ENCODE data around the gene FHIT. TPM values are rescaled to one million over a fixed set of nuclear protein-coding genes. Genes with fewer than 3 reads are reported as not detected.
"Not testable (repeated sequence)": the region's sequence is repeated elsewhere in the genome, so short reads cannot be mapped to it uniquely, and the experiment has no call there.

The FHIT gene
- total RNA-seq, 1 donor from 2014 or later, result 29.9 TPM

DNA sequence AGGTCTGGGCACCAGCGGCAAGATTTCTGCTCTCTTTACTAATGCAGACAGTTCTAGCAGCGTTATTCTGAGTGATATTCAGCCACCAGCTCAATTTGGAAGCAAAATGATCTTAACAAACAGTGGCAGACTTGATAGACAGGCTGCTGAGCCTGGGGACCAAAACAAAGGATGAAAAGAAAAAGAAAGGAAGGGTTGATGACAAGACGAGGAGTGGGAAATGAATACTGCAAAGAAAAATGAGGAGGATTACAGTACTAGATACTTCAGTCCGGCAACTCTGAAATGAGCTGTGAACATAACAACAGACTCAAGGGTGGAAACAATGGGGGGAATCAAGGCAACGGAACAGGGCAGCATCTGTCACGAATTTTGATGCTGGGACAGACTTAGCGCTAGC lies 28.8 kb downstream of the FHIT start:
- peaks cover under 1% of the 10 kb centered on the region for H3K9me3 Mint-ChIP-seq
- no peak overlapping the region for H3K4me3 Mint-ChIP-seq (ENCODE audit: low read depth)
- DNase-seq (ENCODE audit: low spot score), result no peak
- no peaks in the 10 kb centered on the region for H3K27me3 Mint-ChIP-seq (ENCODE audit: low read depth)
- no peaks in the 10 kb centered on the region for H3K36me3 Mint-ChIP-seq (ENCODE audit: low read depth)
- H3K4me1 Mint-ChIP-seq (ENCODE audit: low read depth), result no peaks in the 10 kb centered on the region
- H3K27ac Mint-ChIP-seq, result no peak overlapping the region
- intact Hi-C loops (cut with micrococcal nuclease), result no loop called here

DNA sequence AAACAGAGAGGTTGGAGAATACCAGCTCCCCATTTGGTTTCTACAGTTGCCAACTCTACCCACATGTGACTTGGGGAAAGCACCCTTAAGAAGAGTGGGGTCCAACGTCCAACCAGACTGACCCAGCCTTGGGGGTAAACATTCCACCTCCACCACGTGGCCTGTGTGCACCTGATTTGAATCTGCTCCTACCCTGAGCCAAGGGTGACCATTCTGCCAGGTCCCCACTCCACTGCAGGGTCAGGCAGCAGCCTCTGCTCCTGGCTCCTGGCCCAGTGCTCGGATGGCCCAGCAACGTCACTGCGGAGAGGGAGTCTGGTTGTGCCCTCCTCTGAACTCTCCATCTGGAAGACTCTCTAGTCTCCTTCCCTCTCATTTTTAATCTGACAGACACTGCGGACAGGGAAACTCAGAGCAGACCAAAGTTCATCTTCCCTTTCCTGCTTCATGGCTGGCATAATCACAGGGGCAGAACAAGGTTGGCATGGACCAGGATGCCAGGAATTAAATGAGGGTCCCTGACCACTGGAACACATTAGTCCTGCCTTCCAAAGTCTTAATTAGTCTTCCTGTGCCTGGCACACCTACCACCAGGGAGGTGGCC lies 29.4 kb downstream of the FHIT start:
- DNase-seq (ENCODE audit: low spot score), result no peak
- intact Hi-C loops (cut with micrococcal nuclease), result no loop called here
- Mint-ChIP-seq H3K27me3 (ENCODE audit: low read depth) (no peaks in the 10 kb centered on the region), H3K4me1 (ENCODE audit: low read depth) (no peaks in the 10 kb centered on the region), H3K9me3 (peaks cover 6% of the 10 kb centered on the region), H3K27ac (no peak overlapping the region), H3K36me3 (ENCODE audit: low read depth) (no peaks in the 10 kb centered on the region), H3K4me3 (ENCODE audit: low read depth) (no peak overlapping the region)

DNA sequence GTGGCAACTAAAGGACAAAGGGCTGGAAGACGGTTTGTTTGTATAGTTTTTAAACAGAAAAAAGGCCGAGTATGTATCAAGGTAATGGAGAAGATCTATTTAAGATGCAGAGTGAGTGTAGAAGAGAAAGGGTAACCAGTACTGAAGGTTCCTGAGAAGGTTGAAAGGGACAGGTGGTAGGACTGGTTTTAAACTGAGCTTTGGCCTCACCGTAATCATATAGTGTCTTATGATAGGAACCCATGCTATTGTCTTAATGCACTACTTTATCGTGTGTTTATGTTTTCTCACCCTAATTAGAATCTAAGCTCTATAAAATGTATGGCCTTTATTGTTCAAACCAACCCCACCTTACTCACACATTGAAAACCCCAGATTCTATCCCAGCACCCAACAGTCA lies 32.7 kb downstream of the FHIT start:
- DNase-seq (ENCODE audit: low spot score), result no peak
- Mint-ChIP-seq H3K27ac (no peak overlapping the region), H3K27me3 (ENCODE audit: low read depth) (no peaks in the 10 kb centered on the region), H3K4me1 (ENCODE audit: low read depth) (no peaks in the 10 kb centered on the region), H3K4me3 (ENCODE audit: low read depth) (no peak overlapping the region), H3K9me3 (peaks cover 6% of the 10 kb centered on the region), H3K36me3 (ENCODE audit: low read depth) (no peaks in the 10 kb centered on the region)
- intact Hi-C loops (cut with micrococcal nuclease), result no loop called here

GRCh38 chr3:61216171-61216570 lies 35.1 kb downstream of the FHIT start:
- H3K9me3 Mint-ChIP-seq, result peaks cover 13% of the 10 kb centered on the region
- DNase-seq (ENCODE audit: low spot score); intact Hi-C loops (cut with micrococcal nuclease); H3K4me3 Mint-ChIP-seq (ENCODE audit: low read depth); H3K27ac Mint-ChIP-seq; H3K36me3 Mint-ChIP-seq (ENCODE audit: low read depth); H3K4me1 Mint-ChIP-seq (ENCODE audit: low read depth); H3K27me3 Mint-ChIP-seq (ENCODE audit: low read depth): not testable (repeated sequence)

- H3K27me3 Mint-ChIP-seq (ENCODE audit: low read depth), result no peaks in the 10 kb centered on the region
- no peak overlapping the region for H3K4me3 Mint-ChIP-seq (ENCODE audit: low read depth)
- intact Hi-C loops (cut with micrococcal nuclease), result no loop called here
- H3K4me1 Mint-ChIP-seq (ENCODE audit: low read depth), result no peaks in the 10 kb centered on the region
- no peak overlapping the region for H3K27ac Mint-ChIP-seq
- DNase-seq (ENCODE audit: low spot score), result no peak
- H3K36me3 Mint-ChIP-seq (ENCODE audit: low read depth), result no peaks in the 10 kb centered on the region
- H3K9me3 Mint-ChIP-seq, result no peaks in the 10 kb centered on the region
These were observed 49.2 kb downstream of the FHIT start for GRCh38 chr3:61202086-61202485.

- Mint-ChIP-seq H3K27ac (no peak overlapping the region), H3K27me3 (ENCODE audit: low read depth) (no peaks in the 10 kb centered on the region), H3K4me3 (ENCODE audit: low read depth) (no peak overlapping the region), H3K36me3 (ENCODE audit: low read depth) (no peaks in the 10 kb centered on the region), H3K4me1 (ENCODE audit: low read depth) (no peaks in the 10 kb centered on the region), H3K9me3 (no peaks in the 10 kb centered on the region)
- no peak for DNase-seq (ENCODE audit: low spot score)
- intact Hi-C loops (cut with micrococcal nuclease), result no loop called here
These were observed 50.2 kb downstream of the FHIT start for GRCh38 chr3:61201071-61201470.

DNA sequence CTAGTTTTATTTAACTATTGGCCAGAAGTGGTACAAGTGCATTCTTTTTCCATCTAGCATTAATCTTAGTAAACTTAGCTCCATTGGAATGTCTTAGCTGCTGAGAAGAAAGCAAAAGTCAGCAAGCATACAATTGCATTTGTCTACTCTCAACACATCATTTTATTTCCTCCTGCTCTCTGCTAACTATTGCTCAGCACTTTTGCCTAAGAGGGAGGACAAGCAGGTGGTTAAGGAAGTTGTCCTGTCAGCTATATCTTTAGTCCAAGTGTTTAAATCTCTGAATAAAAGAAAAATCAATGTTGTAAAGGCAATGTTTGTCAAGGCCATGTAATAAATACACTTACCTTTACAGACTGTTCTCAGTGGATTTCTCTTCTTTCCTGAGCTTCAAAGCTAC lies 51.0 kb downstream of the FHIT start:
- no peaks in the 10 kb centered on the region for H3K36me3 Mint-ChIP-seq (ENCODE audit: low read depth)
- H3K27me3 Mint-ChIP-seq (ENCODE audit: low read depth), result no peaks in the 10 kb centered on the region
- no peak overlapping the region for H3K27ac Mint-ChIP-seq
- intact Hi-C loops (cut with micrococcal nuclease), result no loop called here
- H3K4me3 Mint-ChIP-seq (ENCODE audit: low read depth), result no peak overlapping the region
- H3K9me3 Mint-ChIP-seq, result no peaks in the 10 kb centered on the region
- DNase-seq (ENCODE audit: low spot score), result no peak
- no peaks in the 10 kb centered on the region for H3K4me1 Mint-ChIP-seq (ENCODE audit: low read depth)

DNA sequence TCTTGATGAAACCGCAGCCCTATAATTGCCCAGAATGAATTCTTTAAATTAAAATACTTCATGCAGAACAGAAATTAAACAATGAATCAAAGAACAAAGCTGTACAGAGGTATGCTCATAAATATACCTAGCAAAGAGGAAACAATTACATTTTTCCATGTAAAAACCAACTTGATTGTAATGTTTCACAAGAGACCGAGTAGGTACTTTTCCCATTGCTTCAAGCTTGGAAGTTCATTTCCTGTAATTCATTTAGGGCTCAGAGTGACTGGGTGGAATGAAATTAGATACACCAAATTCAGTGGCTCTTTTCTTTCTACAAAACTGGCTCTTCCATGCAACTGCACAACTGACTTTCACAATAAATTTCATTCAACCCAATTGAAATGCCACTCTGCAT lies 51.4 kb downstream of the FHIT start:
- no peaks in the 10 kb centered on the region for H3K9me3 Mint-ChIP-seq
- H3K36me3 Mint-ChIP-seq (ENCODE audit: low read depth), result no peaks in the 10 kb centered on the region
- H3K4me1 Mint-ChIP-seq (ENCODE audit: low read depth), result no peaks in the 10 kb centered on the region
- no peak for DNase-seq (ENCODE audit: low spot score)
- no peak overlapping the region for H3K27ac Mint-ChIP-seq
- no peak overlapping the region for H3K4me3 Mint-ChIP-seq (ENCODE audit: low read depth)
- H3K27me3 Mint-ChIP-seq (ENCODE audit: low read depth), result no peaks in the 10 kb centered on the region
- intact Hi-C loops (cut with micrococcal nuclease), result no loop called here

GRCh38 chr3:61194892-61195538 lies 56.2 kb downstream of the FHIT start:
- intact Hi-C loops (cut with micrococcal nuclease), result no loop called here
- no peak for DNase-seq (ENCODE audit: low spot score)
- Mint-ChIP-seq H3K9me3 (no peaks in the 10 kb centered on the region), H3K4me3 (ENCODE audit: low read depth) (no peak overlapping the region), H3K27me3 (ENCODE audit: low read depth) (no peaks in the 10 kb centered on the region), H3K36me3 (ENCODE audit: low read depth) (no peaks in the 10 kb centered on the region), H3K4me1 (ENCODE audit: low read depth) (no peaks in the 10 kb centered on the region), H3K27ac (no peak overlapping the region)

DNA sequence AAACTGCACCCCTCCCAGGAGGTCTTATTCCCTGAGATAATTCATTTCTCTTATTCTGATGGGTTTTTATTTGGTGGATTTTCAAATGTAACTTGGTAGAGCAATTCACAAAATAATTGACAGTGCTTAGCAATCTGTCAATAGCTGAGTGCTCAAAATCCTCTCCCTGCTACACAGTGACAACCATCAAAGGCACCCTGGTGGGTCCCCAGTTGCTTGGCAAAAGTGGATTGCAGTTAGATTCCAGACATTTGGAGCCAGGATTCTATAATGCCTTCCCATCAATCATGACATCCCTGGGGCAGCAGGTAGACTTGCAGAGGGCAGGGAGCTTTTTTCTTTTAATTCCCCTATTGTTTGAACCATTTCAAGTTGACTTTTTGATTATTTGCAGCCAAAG lies 59.0 kb downstream of the FHIT start:
- Mint-ChIP-seq H3K27ac (no peak overlapping the region), H3K4me3 (ENCODE audit: low read depth) (no peak overlapping the region), H3K4me1 (ENCODE audit: low read depth) (no peaks in the 10 kb centered on the region)

DNA sequence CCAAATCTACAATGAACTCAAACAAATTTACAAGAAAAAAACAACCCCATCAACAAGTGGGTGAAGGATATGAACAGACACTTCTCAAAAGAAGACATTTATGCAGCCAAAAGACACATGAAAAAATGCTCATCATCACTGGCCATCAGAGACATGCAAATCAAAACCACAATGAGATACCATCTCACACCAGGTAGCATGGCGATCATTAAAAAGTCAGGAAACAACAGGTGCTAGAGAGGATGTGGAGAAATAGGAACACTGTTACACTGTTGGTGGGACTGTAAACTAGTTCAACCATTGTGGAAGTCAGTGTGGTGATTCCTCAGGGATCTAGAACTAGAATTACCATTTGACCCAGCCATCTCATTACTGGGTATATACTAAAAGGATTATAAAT lies 61.0 kb downstream of the FHIT start:
- not testable (repeated sequence) for H3K36me3 Mint-ChIP-seq (ENCODE audit: low read depth)

More for the DNA sequence above, 59.0 kb downstream of the FHIT start:
- Mint-ChIP-seq H3K9me3 (no peaks in the 10 kb centered on the region), H3K36me3 (ENCODE audit: low read depth) (no peaks in the 10 kb centered on the region), H3K27me3 (ENCODE audit: low read depth) (no peaks in the 10 kb centered on the region)
- intact Hi-C loops (cut with micrococcal nuclease), result no loop called here
- DNase-seq (ENCODE audit: low spot score), result no peak

GRCh38 chr3:61186030-61186429 lies 65.2 kb downstream of the FHIT start:
- no peak overlapping the region for H3K27ac Mint-ChIP-seq
- H3K36me3 Mint-ChIP-seq (ENCODE audit: low read depth), result no peaks in the 10 kb centered on the region
- H3K9me3 Mint-ChIP-seq, result no peaks in the 10 kb centered on the region
- no peak for DNase-seq (ENCODE audit: low spot score)
- peaks cover 11% of the 10 kb centered on the region for H3K4me1 Mint-ChIP-seq (ENCODE audit: low read depth)
- no peaks in the 10 kb centered on the region for H3K27me3 Mint-ChIP-seq (ENCODE audit: low read depth)
- no peak overlapping the region for H3K4me3 Mint-ChIP-seq (ENCODE audit: low read depth)
- intact Hi-C loops (cut with micrococcal nuclease), result no loop called here

More for the DNA sequence above, 61.0 kb downstream of the FHIT start:
- H3K9me3 Mint-ChIP-seq; intact Hi-C loops (cut with micrococcal nuclease); H3K27ac Mint-ChIP-seq; DNase-seq (ENCODE audit: low spot score); H3K4me1 Mint-ChIP-seq (ENCODE audit: low read depth); H3K4me3 Mint-ChIP-seq (ENCODE audit: low read depth); H3K27me3 Mint-ChIP-seq (ENCODE audit: low read depth): not testable (repeated sequence)

- no peaks in the 10 kb centered on the region for H3K27me3 Mint-ChIP-seq (ENCODE audit: low read depth)
- no peak for DNase-seq (ENCODE audit: low spot score)
- H3K4me3 Mint-ChIP-seq (ENCODE audit: low read depth), result no peak overlapping the region
- no peak overlapping the region for H3K27ac Mint-ChIP-seq
- intact Hi-C loops (cut with micrococcal nuclease), result no loop called here
- no peaks in the 10 kb centered on the region for H3K36me3 Mint-ChIP-seq (ENCODE audit: low read depth)
- no peaks in the 10 kb centered on the region for H3K9me3 Mint-ChIP-seq
- peaks cover 11% of the 10 kb centered on the region for H3K4me1 Mint-ChIP-seq (ENCODE audit: low read depth)
These were observed 66.3 kb downstream of the FHIT start for GRCh38 chr3:61184956-61185355.

- no peaks in the 10 kb centered on the region for H3K27me3 Mint-ChIP-seq (ENCODE audit: low read depth)
- no peak overlapping the region for H3K4me3 Mint-ChIP-seq (ENCODE audit: low read depth)
- intact Hi-C loops (cut with micrococcal nuclease), result no loop called here
- H3K9me3 Mint-ChIP-seq, result no peaks in the 10 kb centered on the region
- no peak for DNase-seq (ENCODE audit: low spot score)
- no peak overlapping the region for H3K27ac Mint-ChIP-seq
- no peaks in the 10 kb centered on the region for H3K36me3 Mint-ChIP-seq (ENCODE audit: low read depth)
- peaks cover 11% of the 10 kb centered on the region for H3K4me1 Mint-ChIP-seq (ENCODE audit: low read depth)
These were observed 68.6 kb downstream of the FHIT start for GRCh38 chr3:61182662-61183061.
